ENCODE data around the gene NME3. TPM values are rescaled to one million over a fixed set of nuclear protein-coding genes. Genes with fewer than 3 reads are reported as not detected.

The NME3 gene
- total and polyA plus RNA-seq, 2 of the 13 experiments (the other 11 are each of a cell fraction or from before 2014, with no cell fraction given) = 10.4 to 15.9 TPM

DNA sequence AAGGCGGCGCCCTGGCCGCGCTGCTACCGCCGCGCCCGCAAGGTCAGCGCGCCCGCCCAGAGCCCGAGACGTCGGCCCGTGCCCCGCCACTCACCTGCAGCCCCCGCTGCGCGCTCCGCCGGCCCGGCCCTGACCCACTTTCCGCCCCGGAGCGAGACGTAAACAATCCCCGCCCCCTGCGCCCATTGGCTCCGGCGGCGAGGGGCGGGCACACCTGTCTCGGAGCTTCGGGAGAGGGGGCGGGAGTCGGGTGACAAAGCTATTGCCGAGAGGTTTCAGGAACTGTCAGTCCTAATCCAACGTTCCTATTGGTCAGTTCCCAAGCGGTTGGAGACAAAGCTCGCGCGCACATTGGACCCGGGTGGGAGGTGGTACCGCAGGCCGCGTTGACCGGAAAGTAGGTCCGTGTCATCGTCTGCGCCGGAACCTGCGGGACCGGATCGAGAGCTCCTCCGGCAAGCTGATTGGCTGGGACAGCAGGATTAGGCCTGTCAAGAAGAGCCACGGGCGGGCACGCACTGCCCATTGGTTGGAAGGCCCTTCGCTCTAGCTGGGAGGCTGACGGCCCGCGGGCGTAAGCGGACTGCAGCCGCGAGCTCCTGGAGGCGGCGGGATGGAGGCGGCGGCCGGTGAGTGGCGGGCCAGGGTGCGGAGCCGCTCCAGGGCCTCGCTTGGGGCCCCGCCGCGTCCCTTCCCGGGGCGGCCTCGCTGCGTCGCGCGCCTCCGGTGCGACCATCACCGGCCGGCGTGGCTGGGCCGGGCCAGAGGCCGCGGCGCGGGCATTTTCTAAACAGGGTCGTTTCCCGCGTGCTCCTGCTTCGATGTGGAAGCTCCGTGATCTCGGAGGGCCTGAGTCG, 11.3 kb upstream of the NME3 start, which contains the start of the genes NUBP2 and SPSB3 (continued):
- TF ChIP-seq, protein P1, sequence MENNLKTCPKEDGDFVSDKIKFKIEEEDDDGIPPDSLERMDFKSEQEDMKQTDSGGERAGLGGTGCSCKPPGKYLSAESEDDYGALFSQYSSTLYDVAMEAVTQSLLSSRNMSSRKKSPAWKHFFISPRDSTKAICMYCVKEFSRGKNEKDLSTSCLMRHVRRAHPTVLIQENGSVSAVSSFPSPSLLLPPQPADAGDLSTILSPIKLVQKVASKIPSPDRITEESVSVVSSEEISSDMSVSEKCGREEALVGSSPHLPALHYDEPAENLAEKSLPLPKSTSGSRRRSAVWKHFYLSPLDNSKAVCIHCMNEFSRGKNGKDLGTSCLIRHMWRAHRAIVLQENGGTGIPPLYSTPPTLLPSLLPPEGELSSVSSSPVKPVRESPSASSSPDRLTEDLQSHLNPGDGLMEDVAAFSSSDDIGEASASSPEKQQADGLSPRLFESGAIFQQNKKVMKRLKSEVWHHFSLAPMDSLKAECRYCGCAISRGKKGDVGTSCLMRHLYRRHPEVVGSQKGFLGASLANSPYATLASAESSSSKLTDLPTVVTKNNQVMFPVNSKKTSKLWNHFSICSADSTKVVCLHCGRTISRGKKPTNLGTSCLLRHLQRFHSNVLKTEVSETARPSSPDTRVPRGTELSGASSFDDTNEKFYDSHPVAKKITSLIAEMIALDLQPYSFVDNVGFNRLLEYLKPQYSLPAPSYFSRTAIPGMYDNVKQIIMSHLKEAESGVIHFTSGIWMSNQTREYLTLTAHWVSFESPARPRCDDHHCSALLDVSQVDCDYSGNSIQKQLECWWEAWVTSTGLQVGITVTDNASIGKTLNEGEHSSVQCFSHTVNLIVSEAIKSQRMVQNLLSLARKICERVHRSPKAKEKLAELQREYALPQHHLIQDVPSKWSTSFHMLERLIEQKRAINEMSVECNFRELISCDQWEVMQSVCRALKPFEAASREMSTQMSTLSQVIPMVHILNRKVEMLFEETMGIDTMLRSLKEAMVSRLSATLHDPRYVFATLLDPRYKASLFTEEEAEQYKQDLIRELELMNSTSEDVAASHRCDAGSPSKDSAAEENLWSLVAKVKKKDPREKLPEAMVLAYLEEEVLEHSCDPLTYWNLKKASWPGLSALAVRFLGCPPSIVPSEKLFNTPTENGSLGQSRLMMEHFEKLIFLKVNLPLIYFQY (CRISPR knock-in tag; IDR thresholded peaks at IDR 0.05; ENCODE audit: borderline replicate concordance) = peak; percentile 94; the same call in 1 of the 2 replicates
- TF ChIP-seq FLYWCH1 (CRISPR knock-in tag; IDR thresholded peaks at IDR 0.05) = no peak
- TF ChIP-seq CHD2 (IDR thresholded peaks at IDR 0.05; ENCODE audit: low read depth, low read length) = peak; percentile 81
- peak; percentile 70 for TF ChIP-seq ZNF350 (CRISPR knock-in tag; IDR thresholded peaks at IDR 0.05; ENCODE audit: borderline replicate concordance, low read depth)
- TF ChIP-seq TAF1 (CRISPR knock-in tag; IDR thresholded peaks at IDR 0.05) = peak; percentile 65; the same call in 1 of the 2 replicates
- no peak for TF ChIP-seq SETDB1 (CRISPR knock-in tag; IDR thresholded peaks at IDR 0.05; ENCODE audit: borderline replicate concordance)
- peak; percentile 76; the same call in 1 of the 2 replicates for TF ChIP-seq NCOR1 (IDR thresholded peaks at IDR 0.05; ENCODE audit: borderline replicate concordance, low read length)
- TF ChIP-seq ZNF362 (CRISPR knock-in tag; IDR thresholded peaks at IDR 0.05; ENCODE audit: borderline replicate concordance) = no peak
- TF ChIP-seq, protein P2, sequence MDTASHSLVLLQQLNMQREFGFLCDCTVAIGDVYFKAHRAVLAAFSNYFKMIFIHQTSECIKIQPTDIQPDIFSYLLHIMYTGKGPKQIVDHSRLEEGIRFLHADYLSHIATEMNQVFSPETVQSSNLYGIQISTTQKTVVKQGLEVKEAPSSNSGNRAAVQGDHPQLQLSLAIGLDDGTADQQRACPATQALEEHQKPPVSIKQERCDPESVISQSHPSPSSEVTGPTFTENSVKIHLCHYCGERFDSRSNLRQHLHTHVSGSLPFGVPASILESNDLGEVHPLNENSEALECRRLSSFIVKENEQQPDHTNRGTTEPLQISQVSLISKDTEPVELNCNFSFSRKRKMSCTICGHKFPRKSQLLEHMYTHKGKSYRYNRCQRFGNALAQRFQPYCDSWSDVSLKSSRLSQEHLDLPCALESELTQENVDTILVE (CRISPR knock-in tag; IDR thresholded peaks at IDR 0.05) = peak; percentile 81; the same call in 1 of the 2 replicates
- TF ChIP-seq, protein P3, sequence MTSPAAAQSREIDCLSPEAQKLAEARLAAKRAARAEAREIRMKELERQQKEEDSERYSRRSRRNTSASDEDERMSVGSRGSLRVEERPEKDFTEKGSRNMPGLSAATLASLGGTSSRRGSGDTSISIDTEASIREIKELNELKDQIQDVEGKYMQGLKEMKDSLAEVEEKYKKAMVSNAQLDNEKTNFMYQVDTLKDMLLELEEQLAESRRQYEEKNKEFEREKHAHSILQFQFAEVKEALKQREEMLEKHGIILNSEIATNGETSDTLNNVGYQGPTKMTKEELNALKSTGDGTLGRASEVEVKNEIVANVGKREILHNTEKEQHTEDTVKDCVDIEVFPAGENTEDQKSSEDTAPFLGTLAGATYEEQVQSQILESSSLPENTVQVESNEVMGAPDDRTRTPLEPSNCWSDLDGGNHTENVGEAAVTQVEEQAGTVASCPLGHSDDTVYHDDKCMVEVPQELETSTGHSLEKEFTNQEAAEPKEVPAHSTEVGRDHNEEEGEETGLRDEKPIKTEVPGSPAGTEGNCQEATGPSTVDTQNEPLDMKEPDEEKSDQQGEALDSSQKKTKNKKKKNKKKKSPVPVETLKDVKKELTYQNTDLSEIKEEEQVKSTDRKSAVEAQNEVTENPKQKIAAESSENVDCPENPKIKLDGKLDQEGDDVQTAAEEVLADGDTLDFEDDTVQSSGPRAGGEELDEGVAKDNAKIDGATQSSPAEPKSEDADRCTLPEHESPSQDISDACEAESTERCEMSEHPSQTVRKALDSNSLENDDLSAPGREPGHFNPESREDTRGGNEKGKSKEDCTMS (CRISPR knock-in tag; conservative IDR thresholded peaks at IDR 0.05) = no peak
- no peak; the same call in 1 of the 2 replicates for TF ChIP-seq HES4 (CRISPR knock-in tag; IDR thresholded peaks at IDR 0.05; ENCODE audit: borderline replicate concordance)
- no peak for TF ChIP-seq EZH2 (conservative IDR thresholded peaks at IDR 0.05; ENCODE audit: low read depth, low read length)
- TF ChIP-seq, protein P4, sequence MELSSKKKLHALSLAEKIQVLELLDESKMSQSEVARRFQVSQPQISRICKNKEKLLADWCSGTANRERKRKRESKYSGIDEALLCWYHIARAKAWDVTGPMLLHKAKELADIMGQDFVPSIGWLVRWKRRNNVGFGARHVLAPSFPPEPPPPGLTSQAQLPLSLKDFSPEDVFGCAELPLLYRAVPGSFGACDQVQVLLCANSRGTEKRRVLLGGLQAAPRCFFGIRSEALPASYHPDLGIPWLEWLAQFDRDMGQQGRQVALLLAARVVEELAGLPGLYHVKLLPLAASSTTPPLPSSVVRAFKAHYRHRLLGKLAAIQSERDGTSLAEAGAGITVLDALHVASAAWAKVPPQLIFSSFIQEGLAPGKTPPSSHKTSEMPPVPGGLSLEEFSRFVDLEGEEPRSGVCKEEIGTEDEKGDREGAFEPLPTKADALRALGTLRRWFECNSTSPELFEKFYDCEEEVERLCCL (CRISPR knock-in tag; IDR thresholded peaks at IDR 0.05; ENCODE audit: borderline replicate concordance) = no peak
- peak; percentile 81 for TF ChIP-seq ZFY (CRISPR knock-in tag; IDR thresholded peaks at IDR 0.05)
- TF ChIP-seq TEAD3 (CRISPR knock-in tag; optimal IDR thresholded peaks at IDR 0.05; ENCODE audit: borderline replicate concordance) = peak; percentile 14
- TF ChIP-seq MAFK (conservative IDR thresholded peaks at IDR 0.05 in 1 of 2, IDR thresholded peaks at IDR 0.05 in 1 of 2; ENCODE audit: low read length in 2 of 2) = no peak
- TF ChIP-seq THAP11 (CRISPR knock-in tag; IDR thresholded peaks at IDR 0.05) = peak; percentile 95
- TF ChIP-seq TBP (CRISPR knock-in tag; IDR thresholded peaks at IDR 0.05) = no peak
- TF ChIP-seq ZNF33B (CRISPR knock-in tag; IDR thresholded peaks at IDR 0.05) = no peak

Measured in HepG2 (cell line).